Muscle layer of colon (tissue), 2 donors: Measurements from ENCODE around the gene NR3C1.
A peak's percentile ranks its signal among the peaks of the same experiment; 100 is the strongest.

ENCODE experiments used
- H3K27ac ChIP-seq: one replicate; pipeline ENCODE4 v1.7.0; 2013; ENCODE audit warnings: low read depth, mild to moderate bottlenecking, low read length, moderate library complexity
- H3K27me3 ChIP-seq, 2 donors: one replicate each; pipeline ENCODE4 v1.7.0; 2013; ENCODE audit warnings: low read length in 2 of 2, mild to moderate bottlenecking in 2 of 2; ENCODE audit not compliant: insufficient read depth in 2 of 2, control insufficient read depth in 1 of 2
- H3K36me3 ChIP-seq: one replicate; pipeline ENCODE4 v1.7.0; 2013; ENCODE audit warnings: mild to moderate bottlenecking, low read length; ENCODE audit not compliant: insufficient read depth
- H3K4me1 ChIP-seq: one replicate; pipeline ENCODE4 v1.7.0; 2013; ENCODE audit warnings: mild to moderate bottlenecking, low read length; ENCODE audit not compliant: insufficient read depth
- H3K4me3 ChIP-seq, 2 donors: one replicate each; pipeline ENCODE4 v1.7.0; 2013; ENCODE audit warnings: low read length in 2 of 2, low read depth in 1 of 2, mild to moderate bottlenecking in 1 of 2, moderate library complexity in 1 of 2
- H3K9ac ChIP-seq: one replicate; pipeline ENCODE4 v1.7.0; 2013; ENCODE audit warnings: low read length
- H3K9me3 ChIP-seq: one replicate; pipeline ENCODE4 v1.7.0; 2013; ENCODE audit warnings: mild to moderate bottlenecking, low read length
- donor health status: abdominal sarcoma.
- donor health status: Adenocarcinoma of cecum.

The NR3C1 gene

GRCh38 chr5:143395638-143396352, 7.7 kb downstream of the NR3C1 start:
- H3K9ac ChIP-seq: no peak overlapping the region
- H3K27ac ChIP-seq: no peak overlapping the region
- H3K4me3 ChIP-seq: peak overlapping the region in 1 of 2 donors; percentile 21
- peaks cover 48% of the 10 kb centered on the region for H3K4me1 ChIP-seq
- no peaks in the 10 kb centered on the region for H3K27me3 ChIP-seq
- H3K9me3 ChIP-seq: no peaks in the 10 kb centered on the region
- H3K36me3 ChIP-seq: peaks cover 10% of the 10 kb centered on the region

- Histone ChIP-seq H3K27ac (no peak overlapping the region), H3K4me1 (peaks cover 53% of the 10 kb centered on the region)
Measured at GRCh38 chr5:143393524-143393923, 10.0 kb downstream of the NR3C1 start.

GRCh38 chr5:143390941-143391340, 12.5 kb downstream of the NR3C1 start:
- peaks cover 43% of the 10 kb centered on the region for H3K4me1 ChIP-seq

More at GRCh38 chr5:143393524-143393923, 10.0 kb downstream of the NR3C1 start:
- Histone ChIP-seq H3K36me3 (no peaks in the 10 kb centered on the region), H3K9ac (no peak overlapping the region), H3K4me3 (no peak overlapping the region), H3K27me3 (no peaks in the 10 kb centered on the region), H3K9me3 (no peaks in the 10 kb centered on the region)

GRCh38 chr5:143390258-143390657, 13.2 kb downstream of the NR3C1 start:
- Histone ChIP-seq H3K4me1 (peaks cover 37% of the 10 kb centered on the region), H3K9me3 (no peaks in the 10 kb centered on the region), H3K36me3 (peaks cover 5% of the 10 kb centered on the region), H3K9ac (no peak overlapping the region), H3K27me3 (no peaks in the 10 kb centered on the region), H3K27ac (no peak overlapping the region), H3K4me3 (no peak overlapping the region)

More at GRCh38 chr5:143390941-143391340, 12.5 kb downstream of the NR3C1 start:
- Histone ChIP-seq H3K27ac (no peak overlapping the region), H3K9ac (no peak overlapping the region), H3K9me3 (no peaks in the 10 kb centered on the region), H3K27me3 (no peaks in the 10 kb centered on the region), H3K4me3 (no peak overlapping the region), H3K36me3 (peaks cover 3% of the 10 kb centered on the region)

GRCh38 chr5:143386725-143387124, 16.8 kb downstream of the NR3C1 start:
- no peak overlapping the region for H3K4me3 ChIP-seq
- no peak overlapping the region for H3K27ac ChIP-seq
- H3K4me1 ChIP-seq: peaks cover 27% of the 10 kb centered on the region
- H3K9ac ChIP-seq: no peak overlapping the region
- H3K9me3 ChIP-seq: no peaks in the 10 kb centered on the region
- peaks cover 5% of the 10 kb centered on the region for H3K36me3 ChIP-seq
- H3K27me3 ChIP-seq: no peaks in the 10 kb centered on the region

- peaks cover 5% of the 10 kb centered on the region for H3K36me3 ChIP-seq
- H3K9ac ChIP-seq: no peak overlapping the region
- H3K9me3 ChIP-seq: no peaks in the 10 kb centered on the region
- H3K4me3 ChIP-seq: no peak overlapping the region
- no peak overlapping the region for H3K27ac ChIP-seq
- H3K4me1 ChIP-seq: peaks cover 13% of the 10 kb centered on the region
- no peaks in the 10 kb centered on the region for H3K27me3 ChIP-seq
Measured at GRCh38 chr5:143384865-143385657, 18.4 kb downstream of the NR3C1 start.

- Histone ChIP-seq H3K4me1 (peaks cover 4% of the 10 kb centered on the region), H3K4me3 (no peak overlapping the region), H3K9ac (no peak overlapping the region), H3K27me3 (no peaks in the 10 kb centered on the region), H3K9me3 (no peaks in the 10 kb centered on the region), H3K36me3 (peaks cover 5% of the 10 kb centered on the region), H3K27ac (no peak overlapping the region)
Measured at GRCh38 chr5:143383988-143384387, 19.5 kb downstream of the NR3C1 start.

GRCh38 chr5:143379606-143380005, 23.9 kb downstream of the NR3C1 start:
- Histone ChIP-seq H3K27ac (no peak overlapping the region), H3K4me3 (no peak overlapping the region), H3K27me3 (no peaks in the 10 kb centered on the region), H3K36me3 (no peaks in the 10 kb centered on the region), H3K4me1 (peaks cover 15% of the 10 kb centered on the region), H3K9ac (no peak overlapping the region), H3K9me3 (no peaks in the 10 kb centered on the region)

GRCh38 chr5:143376911-143377813, 26.3 kb downstream of the NR3C1 start:
- no peak overlapping the region for H3K9ac ChIP-seq
- peaks cover 28% of the 10 kb centered on the region for H3K4me1 ChIP-seq
- H3K9me3 ChIP-seq: no peaks in the 10 kb centered on the region
- no peaks in the 10 kb centered on the region for H3K27me3 ChIP-seq
- H3K36me3 ChIP-seq: no peaks in the 10 kb centered on the region
- no peak overlapping the region for H3K4me3 ChIP-seq
- no peak overlapping the region for H3K27ac ChIP-seq

GRCh38 chr5:143376195-143376779, 27.2 kb downstream of the NR3C1 start:
- no peaks in the 10 kb centered on the region for H3K27me3 ChIP-seq
- H3K27ac ChIP-seq: no peak overlapping the region
- no peak overlapping the region for H3K4me3 ChIP-seq
- no peaks in the 10 kb centered on the region for H3K9me3 ChIP-seq
- H3K9ac ChIP-seq: no peak overlapping the region
- peaks cover 28% of the 10 kb centered on the region for H3K4me1 ChIP-seq
- no peaks in the 10 kb centered on the region for H3K36me3 ChIP-seq
